HepG2 (cell line): ENCODE results near the gene EWSR1. TPM values are rescaled to one million over a fixed set of nuclear protein-coding genes. Genes with fewer than 3 reads are reported as not detected.

ENCODE experiments used
- ASH2L ChIP-seq: fragments of 300-600, 200-600 bp; sonication (generic); IDR thresholded peaks from 2 replicates; pipeline ENCODE4 v1.7.0; 2017; ENCODE audit warnings: low read depth, mild to moderate bottlenecking, moderate library complexity, mixed read lengths, low read length; ENCODE audit not compliant: insufficient read length
- CBX1 ChIP-seq: IDR thresholded peaks from one replicate; pipeline ENCODE4 v1.6.1; 2016; ENCODE audit warnings: antibody characterized with exemption, low read depth
- CSRNP2 ChIP-seq: sonication (generic); formaldehyde crosslinking; conservative IDR thresholded peaks from 2 replicates; pipeline ENCODE4 v1.8.0; 2022; ENCODE audit warnings: low read depth, missing genetic modification reagents
- DR1 ChIP-seq: sonication (generic); formaldehyde crosslinking; IDR thresholded peaks from 2 replicates; pipeline ENCODE4 v1.8.0; 2021; ENCODE audit warnings: mild to moderate bottlenecking, missing genetic modification reagents, inconsistent platforms
- MAFF ChIP-seq: IDR thresholded peaks from 2 replicates; pipeline ENCODE4 v1.6.1; 2011; ENCODE audit warnings: low read depth, low read length, improper control_type of control experiment
- MAZ ChIP-seq, 2 experiments: sonication (generic) in 1 of 2; formaldehyde crosslinking in 1 of 2; IDR thresholded peaks; 2 replicates each; pipeline versions ENCODE4 v1.5.0 to v1.6.1; 2012 to 2020; ENCODE audit warnings: low read depth in 2 of 2, mild to moderate bottlenecking in 2 of 2, borderline replicate concordance in 1 of 2, improper control_type of control experiment in 1 of 2, low read length in 1 of 2, missing genetic modification reagents in 1 of 2, moderate library complexity in 1 of 2
- MTA1 ChIP-seq: sonication (generic); formaldehyde crosslinking; IDR thresholded peaks from 2 replicates; pipeline ENCODE4 v1.4.0; 2020; ENCODE audit warnings: missing genetic modification reagents, mild to moderate bottlenecking, borderline replicate concordance
- NR2C2 ChIP-seq: sonication (generic); formaldehyde crosslinking; IDR thresholded peaks from 2 replicates; pipeline ENCODE4 v1.4.0; 2020; ENCODE audit warnings: missing genetic modification reagents, mild to moderate bottlenecking, moderate library complexity, borderline replicate concordance
- SAP130 ChIP-seq: IDR thresholded peaks from 2 replicates; pipeline ENCODE4 v1.6.1; 2016; ENCODE audit warnings: low read depth
- SOX13 ChIP-seq, 3 experiments: fragments of 450-650 bp in 1 of 3; sonication (generic) in 1 of 3; formaldehyde crosslinking in 1 of 3; IDR thresholded peaks in 2 of 3; conservative IDR thresholded peaks in 1 of 3; 2 replicates each; pipeline versions ENCODE4 v1.5.0 to v1.6.1; 2016 to 2020; ENCODE audit warnings: antibody characterized with exemption in 1 of 3, mild to moderate bottlenecking in 1 of 3, missing compliant biosample characterization in 1 of 3, missing genetic modification reagents in 1 of 3, moderate library complexity in 1 of 3
- ZFP82 ChIP-seq: sonication (generic); formaldehyde crosslinking; IDR thresholded peaks from 2 replicates; pipeline ENCODE4 v1.5.1; 2020; ENCODE audit warnings: mild to moderate bottlenecking, missing genetic modification reagents, borderline replicate concordance
- ZNF33B ChIP-seq: sonication (generic); formaldehyde crosslinking; IDR thresholded peaks from 2 replicates; pipeline ENCODE4 v1.5.1; 2020; ENCODE audit warnings: mild to moderate bottlenecking, missing genetic modification reagents
- ZNF704 ChIP-seq: sonication (generic); formaldehyde crosslinking; IDR thresholded peaks from 2 replicates; pipeline ENCODE4 v1.8.1; 2023; ENCODE audit warnings: mild to moderate bottlenecking, inconsistent platforms, moderate library complexity, missing genetic modification reagents, borderline replicate concordance
- ZNF790 ChIP-seq: sonication (generic); formaldehyde crosslinking; IDR thresholded peaks from 2 replicates; pipeline ENCODE4 v1.8.0; 2022; ENCODE audit warnings: missing genetic modification reagents, mild to moderate bottlenecking, borderline replicate concordance
- polyA plus RNA-seq, 8 experiments: library from polyadenylated mRNA; depleted of rRNA in 3 of 8; stranded (reverse) in 7 of 8; unstranded in 1 of 8; fragments of >200 nt; fragmentation: Illumina TruSeq in 4 of 8; extraction: Trizol in 4 of 8; gene quantifications; 2 replicates each; pipeline versions ENCODE4 v1.2.1 to v1.2.3, GENCODE V29; 2011 to 2016; ENCODE audit warnings: low read depth in 4 of 8, missing spikeins in 1 of 8, mixed read lengths in 1 of 8; ENCODE audit not compliant: insufficient read depth in 1 of 8
- total RNA-seq, 5 experiments: library from RNA; depleted of rRNA; stranded (reverse); fragments of >200 nt; fragmentation: Illumina TruSeq; extraction: Trizol; gene quantifications; 2 replicates each; pipeline ENCODE4 v1.2.3, GENCODE V29; 2016; ENCODE audit warnings: low read depth in 1 of 5
- TF ChIP-seq, protein P1 (sequence below): sonication (generic); formaldehyde crosslinking; conservative IDR thresholded peaks from 2 replicates; pipeline ENCODE4 v1.4.0; 2020; ENCODE audit warnings: missing genetic modification reagents
- TF ChIP-seq, protein P2 (sequence below): sonication (generic); formaldehyde crosslinking; IDR thresholded peaks from 2 replicates; pipeline ENCODE4; 2020; ENCODE audit warnings: missing genetic modification reagents, mild to moderate bottlenecking, borderline replicate concordance

The EWSR1 gene
- total and polyA plus RNA-seq, 2 of the 13 experiments (the other 11 are each of a cell fraction or from before 2014, with no cell fraction given): 211 to 326 TPM

GRCh38 chr22:29267858-29268510 is at the start of gene EWSR1, which contains the start of gene RHBDD3 (continued):
- TF ChIP-seq MAZ (IDR thresholded peaks at IDR 0.05; ENCODE audit: borderline replicate concordance, low read depth, low read length) (no peak), MAZ (CRISPR knock-in tag; IDR thresholded peaks at IDR 0.05; ENCODE audit: low read depth) (peak; percentile 61), ASH2L (peak; percentile 93), CSRNP2 (no peak), NR2C2 (CRISPR knock-in tag) (peak; percentile 95), ZNF790 (CRISPR knock-in tag) (no peak), ZFP82 (CRISPR knock-in tag) (peak; percentile 63), DR1 (CRISPR knock-in tag) (peak; percentile 53; the same call in 1 of the 2 replicates), MTA1 (CRISPR knock-in tag) (no peak), ZNF33B (CRISPR knock-in tag) (no peak; the same call in 1 of the 2 replicates), MAFF (peak; percentile 54; the same call in 1 of the 2 replicates), CBX1 (peak; percentile 61), SOX13 (IDR thresholded peaks at IDR 0.05) (no peak), SOX13 (CRISPR knock-in tag; conservative IDR thresholded peaks at IDR 0.05 in 1 of 2, IDR thresholded peaks at IDR 0.05 in 1 of 2) (no peak; a peak in 1 of 4 replicates), ZNF704 (CRISPR knock-in tag) (peak; percentile 34; the same call in 1 of the 2 replicates), SAP130 (CRISPR knock-in tag) (peak; percentile 86)
- TF ChIP-seq, protein P1, sequence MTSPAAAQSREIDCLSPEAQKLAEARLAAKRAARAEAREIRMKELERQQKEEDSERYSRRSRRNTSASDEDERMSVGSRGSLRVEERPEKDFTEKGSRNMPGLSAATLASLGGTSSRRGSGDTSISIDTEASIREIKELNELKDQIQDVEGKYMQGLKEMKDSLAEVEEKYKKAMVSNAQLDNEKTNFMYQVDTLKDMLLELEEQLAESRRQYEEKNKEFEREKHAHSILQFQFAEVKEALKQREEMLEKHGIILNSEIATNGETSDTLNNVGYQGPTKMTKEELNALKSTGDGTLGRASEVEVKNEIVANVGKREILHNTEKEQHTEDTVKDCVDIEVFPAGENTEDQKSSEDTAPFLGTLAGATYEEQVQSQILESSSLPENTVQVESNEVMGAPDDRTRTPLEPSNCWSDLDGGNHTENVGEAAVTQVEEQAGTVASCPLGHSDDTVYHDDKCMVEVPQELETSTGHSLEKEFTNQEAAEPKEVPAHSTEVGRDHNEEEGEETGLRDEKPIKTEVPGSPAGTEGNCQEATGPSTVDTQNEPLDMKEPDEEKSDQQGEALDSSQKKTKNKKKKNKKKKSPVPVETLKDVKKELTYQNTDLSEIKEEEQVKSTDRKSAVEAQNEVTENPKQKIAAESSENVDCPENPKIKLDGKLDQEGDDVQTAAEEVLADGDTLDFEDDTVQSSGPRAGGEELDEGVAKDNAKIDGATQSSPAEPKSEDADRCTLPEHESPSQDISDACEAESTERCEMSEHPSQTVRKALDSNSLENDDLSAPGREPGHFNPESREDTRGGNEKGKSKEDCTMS (CRISPR knock-in tag): 0 out of 2 replicates have a peak, but pooled peaks have one; percentile 36
- TF ChIP-seq, protein P2, sequence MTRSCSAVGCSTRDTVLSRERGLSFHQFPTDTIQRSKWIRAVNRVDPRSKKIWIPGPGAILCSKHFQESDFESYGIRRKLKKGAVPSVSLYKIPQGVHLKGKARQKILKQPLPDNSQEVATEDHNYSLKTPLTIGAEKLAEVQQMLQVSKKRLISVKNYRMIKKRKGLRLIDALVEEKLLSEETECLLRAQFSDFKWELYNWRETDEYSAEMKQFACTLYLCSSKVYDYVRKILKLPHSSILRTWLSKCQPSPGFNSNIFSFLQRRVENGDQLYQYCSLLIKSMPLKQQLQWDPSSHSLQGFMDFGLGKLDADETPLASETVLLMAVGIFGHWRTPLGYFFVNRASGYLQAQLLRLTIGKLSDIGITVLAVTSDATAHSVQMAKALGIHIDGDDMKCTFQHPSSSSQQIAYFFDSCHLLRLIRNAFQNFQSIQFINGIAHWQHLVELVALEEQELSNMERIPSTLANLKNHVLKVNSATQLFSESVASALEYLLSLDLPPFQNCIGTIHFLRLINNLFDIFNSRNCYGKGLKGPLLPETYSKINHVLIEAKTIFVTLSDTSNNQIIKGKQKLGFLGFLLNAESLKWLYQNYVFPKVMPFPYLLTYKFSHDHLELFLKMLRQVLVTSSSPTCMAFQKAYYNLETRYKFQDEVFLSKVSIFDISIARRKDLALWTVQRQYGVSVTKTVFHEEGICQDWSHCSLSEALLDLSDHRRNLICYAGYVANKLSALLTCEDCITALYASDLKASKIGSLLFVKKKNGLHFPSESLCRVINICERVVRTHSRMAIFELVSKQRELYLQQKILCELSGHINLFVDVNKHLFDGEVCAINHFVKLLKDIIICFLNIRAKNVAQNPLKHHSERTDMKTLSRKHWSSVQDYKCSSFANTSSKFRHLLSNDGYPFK: peak; percentile 86; the same call in 1 of the 2 replicates
